ENCODE measurements around the gene SAMD4A.

Gene SAMD4A

DNA sequence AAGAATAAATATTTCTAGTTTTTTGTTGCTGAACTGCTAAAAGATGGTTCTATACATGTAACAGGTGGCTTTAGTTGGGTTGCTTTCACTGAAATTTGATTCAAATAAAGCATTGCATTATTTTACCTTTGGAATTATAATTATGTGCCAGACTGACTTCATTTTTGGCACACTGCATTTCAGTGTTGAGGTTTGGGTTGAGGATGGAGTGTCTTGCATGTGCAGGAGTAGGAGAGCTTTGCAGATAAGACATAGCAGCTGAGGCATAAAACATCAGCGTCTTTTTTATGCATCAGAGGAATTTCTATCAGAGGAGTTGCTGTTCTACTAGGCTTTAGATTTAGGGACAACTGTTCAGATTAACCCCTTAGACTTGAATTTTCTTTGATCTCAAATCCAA is 17.2 kb downstream of the SAMD4A start:
- DNase-seq (ENCODE audit: extremely low read depth, insufficient read length): no peak
- Histone ChIP-seq H3K4me3 (replicated peaks; ENCODE audit: low read depth, low read length) (no peak overlapping the region), H3K36me3 (ENCODE audit: control insufficient read depth, insufficient read depth, low read length) (no peaks in the 10 kb centered on the region), H3K27me3 (replicated peaks; ENCODE audit: control insufficient read depth, insufficient read depth, low read length) (no peaks in the 10 kb centered on the region)
- TF ChIP-seq, protein P1, sequence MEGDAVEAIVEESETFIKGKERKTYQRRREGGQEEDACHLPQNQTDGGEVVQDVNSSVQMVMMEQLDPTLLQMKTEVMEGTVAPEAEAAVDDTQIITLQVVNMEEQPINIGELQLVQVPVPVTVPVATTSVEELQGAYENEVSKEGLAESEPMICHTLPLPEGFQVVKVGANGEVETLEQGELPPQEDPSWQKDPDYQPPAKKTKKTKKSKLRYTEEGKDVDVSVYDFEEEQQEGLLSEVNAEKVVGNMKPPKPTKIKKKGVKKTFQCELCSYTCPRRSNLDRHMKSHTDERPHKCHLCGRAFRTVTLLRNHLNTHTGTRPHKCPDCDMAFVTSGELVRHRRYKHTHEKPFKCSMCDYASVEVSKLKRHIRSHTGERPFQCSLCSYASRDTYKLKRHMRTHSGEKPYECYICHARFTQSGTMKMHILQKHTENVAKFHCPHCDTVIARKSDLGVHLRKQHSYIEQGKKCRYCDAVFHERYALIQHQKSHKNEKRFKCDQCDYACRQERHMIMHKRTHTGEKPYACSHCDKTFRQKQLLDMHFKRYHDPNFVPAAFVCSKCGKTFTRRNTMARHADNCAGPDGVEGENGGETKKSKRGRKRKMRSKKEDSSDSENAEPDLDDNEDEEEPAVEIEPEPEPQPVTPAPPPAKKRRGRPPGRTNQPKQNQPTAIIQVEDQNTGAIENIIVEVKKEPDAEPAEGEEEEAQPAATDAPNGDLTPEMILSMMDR (IDR thresholded peaks at IDR 0.05; ENCODE audit: insufficient read depth, low read length, poor library complexity, severe bottlenecking): no peak

DNA sequence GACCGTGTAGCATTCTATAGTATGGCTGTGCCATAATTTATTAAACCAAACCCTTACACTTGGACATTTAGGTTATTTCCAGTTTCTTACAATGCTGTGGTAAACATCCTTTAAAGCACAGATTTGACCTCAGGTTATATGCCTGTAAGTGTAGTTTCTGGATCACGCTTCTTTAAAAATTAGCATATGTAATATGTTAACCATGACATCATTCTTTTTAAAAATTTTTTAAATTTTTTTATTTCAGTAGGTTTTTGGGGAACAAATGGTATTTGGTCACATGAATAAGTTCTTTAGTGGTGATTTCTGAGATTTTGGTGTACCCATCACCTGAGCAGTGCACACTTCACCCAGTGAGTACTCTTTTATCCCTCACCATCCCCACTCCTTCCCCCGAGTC is 18.3 kb downstream of the SAMD4A start:
- Histone ChIP-seq H3K27me3 (replicated peaks; ENCODE audit: control insufficient read depth, insufficient read depth, low read length) (no peaks in the 10 kb centered on the region), H3K4me3 (replicated peaks; ENCODE audit: low read depth, low read length) (no peak overlapping the region), H3K36me3 (ENCODE audit: control insufficient read depth, insufficient read depth, low read length) (no peaks in the 10 kb centered on the region)
- TF ChIP-seq, protein P1 (IDR thresholded peaks at IDR 0.05; ENCODE audit: insufficient read depth, low read length, poor library complexity, severe bottlenecking): no peak
- no peak for DNase-seq (ENCODE audit: extremely low read depth, insufficient read length)

DNA sequence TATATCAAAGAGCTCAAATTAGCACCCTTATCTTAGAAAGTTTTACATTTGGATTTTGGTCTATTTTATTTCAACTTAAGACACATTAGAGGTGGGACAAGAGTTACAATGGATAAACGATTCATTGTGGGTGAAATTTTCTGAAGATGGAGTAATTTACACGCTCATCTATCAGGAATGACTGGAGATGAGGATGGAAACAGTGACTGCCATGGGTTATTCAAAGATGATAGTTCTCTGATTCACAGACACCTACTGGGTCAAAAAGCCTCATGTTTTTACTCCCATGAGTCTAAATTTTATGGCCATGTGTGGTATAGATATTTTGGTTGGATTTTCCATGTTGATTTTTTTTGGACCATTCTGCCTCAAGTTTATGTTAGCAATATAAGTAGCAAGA is 22.1 kb downstream of the SAMD4A start:
- no peak for DNase-seq (ENCODE audit: extremely low read depth, insufficient read length)
- H3K27me3 ChIP-seq (replicated peaks; ENCODE audit: control insufficient read depth, insufficient read depth, low read length): no peaks in the 10 kb centered on the region
- no peak overlapping the region for H3K4me3 ChIP-seq (replicated peaks; ENCODE audit: low read depth, low read length)
- no peaks in the 10 kb centered on the region for H3K36me3 ChIP-seq (ENCODE audit: control insufficient read depth, insufficient read depth, low read length)
- TF ChIP-seq, protein P1 (IDR thresholded peaks at IDR 0.05; ENCODE audit: insufficient read depth, low read length, poor library complexity, severe bottlenecking): no peak

DNA sequence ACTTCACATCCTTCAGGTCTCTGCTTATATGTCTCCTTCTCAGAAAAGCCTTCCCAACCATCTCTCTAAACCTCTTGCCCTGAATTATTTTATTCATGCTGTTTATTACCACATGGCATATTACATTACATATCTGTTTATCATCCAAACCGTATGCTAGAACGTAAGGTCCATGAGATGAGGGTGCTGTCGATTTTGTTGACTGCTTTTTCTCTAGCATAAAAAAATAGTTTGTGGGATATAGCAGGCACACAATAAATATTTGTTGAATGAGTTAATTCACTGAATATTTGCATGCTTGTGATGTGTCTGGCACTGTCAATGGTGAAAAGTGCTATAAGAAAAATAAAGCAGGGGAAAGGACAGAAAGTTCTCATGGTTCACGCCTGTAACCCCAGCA is 22.9 kb downstream of the SAMD4A start:
- no peak for DNase-seq (ENCODE audit: extremely low read depth, insufficient read length)
- H3K27me3 ChIP-seq (replicated peaks; ENCODE audit: control insufficient read depth, insufficient read depth, low read length): no peaks in the 10 kb centered on the region
- TF ChIP-seq, protein P1 (IDR thresholded peaks at IDR 0.05; ENCODE audit: insufficient read depth, low read length, poor library complexity, severe bottlenecking): no peak
- no peaks in the 10 kb centered on the region for H3K36me3 ChIP-seq (ENCODE audit: control insufficient read depth, insufficient read depth, low read length)
- no peak overlapping the region for H3K4me3 ChIP-seq (replicated peaks; ENCODE audit: low read depth, low read length)

DNA sequence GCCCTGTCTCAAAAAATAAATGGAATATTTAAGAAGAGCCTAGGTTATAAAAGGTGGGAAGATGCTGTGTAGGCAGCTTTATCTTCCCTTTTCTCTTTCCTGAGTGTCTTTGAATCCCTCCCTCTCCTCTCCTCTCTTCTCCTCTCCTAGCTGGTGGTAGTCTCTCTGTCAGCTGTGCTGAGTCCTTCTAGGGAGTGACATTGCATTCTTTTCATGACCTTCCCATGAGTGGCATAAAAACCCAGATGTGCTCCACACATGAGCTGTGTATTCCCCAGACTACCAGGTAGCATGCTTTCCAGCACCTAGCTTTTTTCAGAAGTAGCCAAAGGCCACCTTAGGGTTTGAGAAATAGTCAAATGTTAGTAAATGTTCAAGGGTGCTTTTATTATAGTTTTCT is 23.6 kb downstream of the SAMD4A start:
- TF ChIP-seq, protein P1 (IDR thresholded peaks at IDR 0.05; ENCODE audit: insufficient read depth, low read length, poor library complexity, severe bottlenecking): no peak
- Histone ChIP-seq H3K36me3 (ENCODE audit: control insufficient read depth, insufficient read depth, low read length) (no peaks in the 10 kb centered on the region), H3K27me3 (replicated peaks; ENCODE audit: control insufficient read depth, insufficient read depth, low read length) (no peaks in the 10 kb centered on the region), H3K4me3 (replicated peaks; ENCODE audit: low read depth, low read length) (no peak overlapping the region)
- DNase-seq (ENCODE audit: extremely low read depth, insufficient read length): no peak

DNA sequence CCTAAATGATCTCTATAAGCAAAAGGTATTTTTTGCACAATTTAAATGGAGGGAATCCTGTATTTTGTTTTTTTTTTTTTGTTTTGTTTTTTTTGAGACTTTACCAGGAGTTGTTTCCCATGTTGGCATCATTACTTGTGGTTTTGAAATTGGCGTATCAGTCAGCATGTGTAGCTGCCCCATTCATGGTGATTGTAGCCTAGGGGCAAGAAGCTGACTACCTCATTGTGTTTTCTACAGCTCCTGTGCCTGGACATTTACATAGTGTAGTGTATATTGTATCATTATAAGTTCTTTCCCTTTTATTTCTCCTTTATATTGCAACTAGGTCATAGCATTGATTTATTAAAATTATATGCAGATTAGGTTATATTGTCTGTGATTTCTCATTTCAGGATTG is 24.5 kb downstream of the SAMD4A start:
- DNase-seq (ENCODE audit: extremely low read depth, insufficient read length): no peak
- TF ChIP-seq, protein P1 (IDR thresholded peaks at IDR 0.05; ENCODE audit: insufficient read depth, low read length, poor library complexity, severe bottlenecking): no peak
- no peaks in the 10 kb centered on the region for H3K27me3 ChIP-seq (replicated peaks; ENCODE audit: control insufficient read depth, insufficient read depth, low read length)
- no peaks in the 10 kb centered on the region for H3K36me3 ChIP-seq (ENCODE audit: control insufficient read depth, insufficient read depth, low read length)
- H3K4me3 ChIP-seq (replicated peaks; ENCODE audit: low read depth, low read length): no peak overlapping the region

Measured in GM06990 (cell line).